HCT116 (cell line): ENCODE data around the gene PXYLP1.
A peak's percentile ranks its signal among the peaks of the same experiment; 100 is the strongest.

Experiments used
- CTCF ChIP-seq, 3 experiments: fragments of 200-600 bp in 1 of 3; sonication (generic) in 1 of 3; IDR thresholded peaks in 2 of 3; conservative IDR thresholded peaks in 1 of 3; 2 replicates each; pipeline ENCODE4 v1.5.1; 2012 to 2017; ENCODE audit warnings: low read depth in 2 of 3, low read length in 2 of 3, antibody characterized with exemption in 1 of 3, borderline replicate concordance in 1 of 3, control low read depth in 1 of 3, mild to moderate bottlenecking in 1 of 3, mixed read lengths in 1 of 3, mixed run types in 1 of 3, moderate library complexity in 1 of 3; ENCODE audit not compliant: insufficient read depth in 1 of 3
- JUND ChIP-seq: IDR thresholded peaks from 2 replicates; pipeline ENCODE4 v1.6.1; 2012
- POLR2AphosphoS5 ChIP-seq: IDR thresholded peaks from 2 replicates; pipeline ENCODE4 v1.6.1; 2011; ENCODE audit warnings: mild to moderate bottlenecking, low read depth, low read length, moderate library complexity
- YY1 ChIP-seq: IDR thresholded peaks from 2 replicates; pipeline ENCODE4 v1.6.1; 2011; ENCODE audit warnings: low read length, low read depth, moderate library complexity, mild to moderate bottlenecking; ENCODE audit not compliant: insufficient replicate concordance; ENCODE audit errors: extremely low read depth

- no peak for TF ChIP-seq YY1
- TF ChIP-seq CTCF (IDR thresholded peaks at IDR 0.05 in 2 of 3, conservative IDR thresholded peaks at IDR 0.05 in 1 of 3; ENCODE audit: borderline replicate concordance in 1 of 3, insufficient read depth in 1 of 3, low read depth in 2 of 3, low read length in 2 of 3) = no peak
- peak; percentile 44; the same call in 1 of the 2 replicates for TF ChIP-seq JUND
- TF ChIP-seq POLR2AphosphoS5 = no peak
Observed at GRCh38 chr3:141321109-141321497, 89.5 kb downstream of the PXYLP1 start.
